Melanocyte of skin (primary cell): ENCODE data around the gene FOLR1. TPM values are rescaled to one million over a fixed set of nuclear protein-coding genes. Genes with fewer than 3 reads are reported as not detected.

Source experiments
- total RNA-seq, 2 donors: library from RNA; depleted of rRNA; stranded (reverse); fragments of >200 nt; gene quantifications; 2 replicates each; pipeline ENCODE4 v1.2.3, GENCODE V29; 2012

FOLR1 gene
- total RNA-seq, result not detected

GRCh38 chr11:72191961-72192381 lies at the start of gene FOLR1:
FOLR1 (plus strand) TSS chr11:72192140; CDS start chr11:72192174, 34 bp downstream.

DNA sequence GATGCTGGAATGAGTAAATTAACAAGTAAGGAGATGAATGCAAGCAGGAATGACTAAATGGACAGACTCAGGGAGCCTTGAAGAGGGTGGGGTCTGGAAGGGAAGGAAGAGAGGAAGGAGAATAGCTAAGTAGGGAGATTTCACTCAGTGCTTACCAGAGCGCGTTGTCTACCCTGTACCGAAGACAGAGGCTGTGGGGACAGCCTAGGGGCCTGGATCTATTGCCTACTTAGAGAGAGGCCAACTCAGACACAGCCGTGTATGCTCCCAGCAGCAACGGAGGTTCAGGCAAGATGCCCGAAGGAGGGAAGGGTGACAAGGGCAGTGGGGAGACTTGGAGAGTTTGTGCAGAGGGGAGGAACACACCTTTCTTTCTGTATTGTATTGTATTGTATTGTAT lies 24.7 kb downstream of the FOLR1 start, which contains the start of gene FOLR2:
FOLR2 (plus strand) TSS at position 157 of the 400 bp plus-strand sequence. CDS start 1,791 bp downstream, outside the sequence.

GRCh38 chr11:72224564-72225410 lies 32.8 kb downstream of the FOLR1 start, which contains the start of gene INPPL1:
INPPL1 (plus strand) TSS chr11:72224767; CDS start chr11:72224985, 218 bp downstream.

GRCh38 chr11:72244060-72244360 lies 52.1 kb downstream of the FOLR1 start, which contains the start of gene PHOX2A:
PHOX2A (minus strand) TSS chr11:72244176; CDS start chr11:72244004, 172 bp downstream.

Other genes starting within 250 kb of the FOLR1 start
- gene IL18BP, start 193.2 kb upstream of the FOLR1 start, total RNA-seq, result 1 to 10 TPM; 1.4 to 2.0 TPM
- 100 to 1,000 TPM; 100 to 103 TPM for gene NUMA1, start 111.6 kb upstream of the FOLR1 start, total RNA-seq
- 1 to 10 TPM; 3.4 to 4.7 TPM for gene LRRC51, start 111.3 kb upstream of the FOLR1 start, total RNA-seq
- 100 to 1,000 TPM; 131 to 157 TPM for gene LAMTOR1, start 88.8 kb upstream of the FOLR1 start, total RNA-seq
- gene TOMT, start 86.2 kb upstream of the FOLR1 start, total RNA-seq, result under 1 TPM in 1 of 2 donors, not detected in 1; under 0.01 TPM
- gene ANAPC15, start 79.4 kb upstream of the FOLR1 start, total RNA-seq, result 10 to 100 TPM; 20.0 to 38.3 TPM
- gene FOLR3, start 56.4 kb upstream of the FOLR1 start, total RNA-seq, result not detected
- not detected for gene FOLR2, start 24.7 kb downstream of the FOLR1 start, total RNA-seq
- gene INPPL1, start 32.6 kb downstream of the FOLR1 start, total RNA-seq, result 10 to 100 TPM; 74.3 TPM
- not detected for gene PHOX2A, start 52.0 kb downstream of the FOLR1 start, total RNA-seq
- 10 to 100 TPM; 45.8 to 65.9 TPM for gene CLPB, start 242.4 kb downstream of the FOLR1 start, total RNA-seq